Peyer's patch (tissue), 4 donors: ENCODE measurements around the gene CNKSR3.

Source experiments
- CTCF ChIP-seq, 6 experiments: fragments of 450-650 bp in 4 of 6; fragments of 200-600 bp in 2 of 6; sonication (generic) in 1 of 6; IDR thresholded peaks; one replicate each; pipeline ENCODE4 v1.5.1; 2017 to 2019; ENCODE audit warnings: antibody characterized with exemption in 6 of 6, mild to moderate bottlenecking in 3 of 6, moderate library complexity in 1 of 6
- POLR2A ChIP-seq, 2 donors: fragments of 450-650 bp; IDR thresholded peaks; one replicate each; pipeline ENCODE4 v1.5.1; 2017; ENCODE audit warnings: antibody characterized with exemption in 2 of 2, mild to moderate bottlenecking in 2 of 2, moderate library complexity in 2 of 2

- TF ChIP-seq CTCF (IDR thresholded peaks at IDR 0.05) (no peak), POLR2A (IDR thresholded peaks at IDR 0.05) (no peak)
These were observed 115.2 kb downstream of the CNKSR3 start for GRCh38 chr6:154395316-154395715.
